Measurements from ENCODE around the gene SOX9.

Gene SOX9

GRCh38 chr17:72164158-72164739, 43.4 kb downstream of the SOX9 start:
- no peak for DNase-seq

- no peak for DNase-seq
Observed at GRCh38 chr17:72165192-72165866, 44.5 kb downstream of the SOX9 start.

GRCh38 chr17:72165867-72166439, 45.1 kb downstream of the SOX9 start:
- DNase-seq = no peak

GRCh38 chr17:72167593-72167992, 46.8 kb downstream of the SOX9 start:
- DNase-seq = no peak

- no peak for DNase-seq
Observed at GRCh38 chr17:72169823-72170222, 49.0 kb downstream of the SOX9 start.

- DNase-seq = no peak
Observed at GRCh38 chr17:72171703-72172667, 51.2 kb downstream of the SOX9 start.

GRCh38 chr17:72173499-72174116, 52.8 kb downstream of the SOX9 start:
- no peak for DNase-seq

GRCh38 chr17:72175263-72175662, 54.4 kb downstream of the SOX9 start:
- no peak for DNase-seq

Data from hematopoietic multipotent progenitor cell treated with erythropoietin and hydrocortisone succinate and interleukin-3 and kit ligand, for 4 days (in vitro differentiated cells).